Hematopoietic multipotent progenitor cell (in vitro differentiated cells): Measurements from ENCODE around the gene COX8A. TPM values are rescaled to one million over a fixed set of nuclear protein-coding genes. Genes with fewer than 3 reads are reported as not detected.

Experiments used
- DNase-seq, 3 donors: peaks; one replicate each; pipeline ENCODE4 v3.0.0-alpha.2; 2011 to 2015; ENCODE audit warnings: low read depth in 2 of 3, low spot score in 2 of 3
- small RNA-seq: library from RNA; depleted of rRNA; stranded (forward); fragments of <200 nt; gene quantifications from one replicate; pipeline ENCODE3, GENCODE V24; 2012
- total RNA-seq: library from RNA; depleted of rRNA; stranded (reverse); fragments of >200 nt; gene quantifications from one replicate; pipeline ENCODE4 v1.2.3, GENCODE V29; 2012

COX8A gene
- total RNA-seq, 1 donor, result 382 TPM

- no peak for DNase-seq
Observed at GRCh38 chr11:64018310-64018709, 43.9 kb downstream of the COX8A start.

- DNase-seq, result no peak
Observed at GRCh38 chr11:64019106-64020037, 45.0 kb downstream of the COX8A start.

GRCh38 chr11:64020976-64021756 lies 46.7 kb downstream of the COX8A start:
- no peak for DNase-seq

GRCh38 chr11:64021757-64022093 lies 47.3 kb downstream of the COX8A start:
- DNase-seq, result no peak

- no peak for DNase-seq
Observed at GRCh38 chr11:64022125-64022784, 47.8 kb downstream of the COX8A start.

- no peak for DNase-seq
Observed at GRCh38 chr11:64023712-64024710, 49.6 kb downstream of the COX8A start.

GRCh38 chr11:64025205-64025604 lies 50.8 kb downstream of the COX8A start:
- DNase-seq, result no peak

Small RNAs within 50 kb of the gene (small RNA-seq; reads per million reads assigned to genes)
- 0.20 reads per million for gene RNU6-45P

Other genes starting within 250 kb of the COX8A start
- 24.0 TPM for gene ZFTA, start 205.8 kb upstream of the COX8A start, total RNA-seq
- gene SPINDOC, start 161.2 kb upstream of the COX8A start, total RNA-seq, result 21.3 TPM
- 19.4 TPM for gene MARK2, start 135.5 kb upstream of the COX8A start, total RNA-seq
- gene RCOR2, start 57.5 kb upstream of the COX8A start, total RNA-seq, result 0.54 TPM
- gene NAA40, start 35.6 kb upstream of the COX8A start, total RNA-seq, result 13.5 TPM
- gene OTUB1, start 11.8 kb downstream of the COX8A start, total RNA-seq, result 62.7 TPM
- under 0.01 TPM for gene FLRT1, start 61.3 kb downstream of the COX8A start, total RNA-seq
- 22.4 TPM for gene MACROD1, start 191.5 kb downstream of the COX8A start, total RNA-seq
- gene STIP1, start 211.6 kb downstream of the COX8A start, total RNA-seq, result 77.3 TPM
- gene FERMT3, start 232.1 kb downstream of the COX8A start, total RNA-seq, result 221 TPM